OCI-LY7 (cell line): Measurements from ENCODE around the gene FBN1. TPM values are rescaled to one million over a fixed set of nuclear protein-coding genes. Genes with fewer than 3 reads are reported as not detected.

Source experiments
- BruUV-seq: library from RNA; stranded (reverse); fragments of 400-500 nt; replicated peaks from 2 replicates; lab custom pipeline; 2021; lab: Mats Ljungman, UMichigan
- CTCF ChIA-PET: fragments of 300-600 bp; sonication (Branson Sonifier 250); formaldehyde crosslinking; loops from one replicate; lab custom pipeline; 2022; ENCODE audit warnings: antibody characterized with exemption; ENCODE audit not compliant: unreplicated experiment; lab: Charles Lee
- POLR2A ChIA-PET: fragments of 300-600 bp; sonication (Branson Sonifier 250); formaldehyde crosslinking; loops from one replicate; lab custom pipeline; 2022; ENCODE audit warnings: antibody characterized with exemption; lab: Charles Lee
- DNase-seq: peaks from one replicate; pipeline ENCODE4 v3.0.0-alpha.2; 2015; ENCODE audit warnings: low spot score
- H2AFZ ChIP-seq: fragments of 200-600 bp; sonication (generic), shearing (Covaris generic); 2 replicates; pipeline ENCODE4 v1.6.1; 2014; ENCODE audit warnings: mild to moderate bottlenecking, antibody characterized with exemption, low read length, moderate library complexity
- H3K27ac ChIP-seq: fragments of 200-600 bp; sonication (generic); 2 replicates; pipeline ENCODE4 v1.5.1; 2014; ENCODE audit warnings: mixed run types, low read depth, mild to moderate bottlenecking, moderate library complexity, low read length, inconsistent platforms; ENCODE audit not compliant: poor library complexity, severe bottlenecking
- H3K36me3 ChIP-seq: fragments of 200-600 bp; sonication (generic); 2 replicates; pipeline ENCODE4 v1.6.1; 2014; ENCODE audit warnings: mild to moderate bottlenecking, antibody characterized with exemption, low read length, moderate library complexity, mixed read lengths; ENCODE audit not compliant: insufficient read depth
- H3K4me1 ChIP-seq: fragments of 200-600 bp; sonication (generic); 2 replicates; pipeline ENCODE4 v1.5.1; 2014; ENCODE audit warnings: mild to moderate bottlenecking, low read length; ENCODE audit not compliant: insufficient read depth, poor library complexity, severe bottlenecking
- H3K4me2 ChIP-seq: fragments of 200-600 bp; sonication (generic); 2 replicates; pipeline ENCODE4 v1.6.1; 2014; ENCODE audit warnings: mild to moderate bottlenecking, low read length
- H3K4me3 ChIP-seq: fragments of 200-600 bp; sonication (generic); 2 replicates; pipeline ENCODE4 v1.5.1; 2014; ENCODE audit warnings: mild to moderate bottlenecking, low read depth, low read length; ENCODE audit not compliant: poor library complexity, severe bottlenecking
- H3K79me2 ChIP-seq: fragments of 200-600 bp; sonication (generic); 2 replicates; pipeline ENCODE4 v1.6.1; 2016; ENCODE audit warnings: low read depth, mild to moderate bottlenecking, low read length, moderate library complexity, mixed read lengths; ENCODE audit not compliant: insufficient read depth
- H3K9me2 ChIP-seq: fragments of 200-600 bp; sonication (generic); 2 replicates; pipeline ENCODE4 v1.6.1; 2016; ENCODE audit warnings: mild to moderate bottlenecking, low read length, mixed read lengths; ENCODE audit not compliant: insufficient read depth
- H3K9me3 ChIP-seq: fragments of 200-600 bp; sonication (generic); 2 replicates; pipeline ENCODE4 v1.6.1; 2014; ENCODE audit warnings: mild to moderate bottlenecking, mixed run types, low read length, mixed read lengths
- H4K20me1 ChIP-seq: fragments of 200-600 bp; sonication (generic); 2 replicates; pipeline ENCODE4 v1.6.1; 2014; ENCODE audit warnings: mild to moderate bottlenecking, antibody characterized with exemption, low read length, moderate library complexity, mixed read lengths; ENCODE audit not compliant: insufficient read depth
- EZH2phosphoT487 ChIP-seq: fragments of 200-600 bp; sonication (generic); IDR thresholded peaks from 2 replicates; pipeline ENCODE4 v1.6.1; 2018; ENCODE audit warnings: low read depth, borderline replicate concordance, mild to moderate bottlenecking, mixed run types, antibody characterized with exemption, low read length, moderate library complexity, mixed read lengths
- intact Hi-C: fragments of 100-400 bp; cut with micrococcal nuclease; formaldehyde crosslinking; loops from one replicate; pipeline ENCODE4 v1.10.0; 2022; ENCODE audit not compliant: unreplicated experiment
- total RNA-seq, 2 experiments: library from RNA; depleted of rRNA in 1 of 2; stranded (reverse); fragments of >200 nt in 1 of 2; shearing (Covaris generic) in 1 of 2; gene quantifications; 2 replicates each; pipeline ENCODE4 v1.2.3, GENCODE V29; 2014 to 2022
- TF ChIP-seq, protein P1 (sequence below): fragments of 200-600 bp; sonication (generic); conservative IDR thresholded peaks from 2 replicates; pipeline ENCODE4 v1.5.1; 2014; ENCODE audit warnings: mild to moderate bottlenecking, antibody characterized with exemption, low read length, moderate library complexity, mixed read lengths

Gene FBN1
- total RNA-seq, 2 experiments from 2014 or later = 0.68 to 1.0 TPM

- H3K4me3 ChIP-seq = no peak overlapping the region
- no peaks in the 10 kb centered on the region for H3K4me1 ChIP-seq
- H3K4me2 ChIP-seq = no peak overlapping the region
- DNase-seq = no peak
- intact Hi-C loops = no loop called here
- no peaks in the 10 kb centered on the region for H3K79me2 ChIP-seq
- H3K27ac ChIP-seq = no peak overlapping the region
- no peaks in the 10 kb centered on the region for H3K36me3 ChIP-seq
- BruUV-seq = no TSS peak
- no peaks in the 10 kb centered on the region for H3K9me3 ChIP-seq
- no peaks in the 10 kb centered on the region for H4K20me1 ChIP-seq
- H2AFZ ChIP-seq = no peak overlapping the region
- TF ChIP-seq, protein P1, sequence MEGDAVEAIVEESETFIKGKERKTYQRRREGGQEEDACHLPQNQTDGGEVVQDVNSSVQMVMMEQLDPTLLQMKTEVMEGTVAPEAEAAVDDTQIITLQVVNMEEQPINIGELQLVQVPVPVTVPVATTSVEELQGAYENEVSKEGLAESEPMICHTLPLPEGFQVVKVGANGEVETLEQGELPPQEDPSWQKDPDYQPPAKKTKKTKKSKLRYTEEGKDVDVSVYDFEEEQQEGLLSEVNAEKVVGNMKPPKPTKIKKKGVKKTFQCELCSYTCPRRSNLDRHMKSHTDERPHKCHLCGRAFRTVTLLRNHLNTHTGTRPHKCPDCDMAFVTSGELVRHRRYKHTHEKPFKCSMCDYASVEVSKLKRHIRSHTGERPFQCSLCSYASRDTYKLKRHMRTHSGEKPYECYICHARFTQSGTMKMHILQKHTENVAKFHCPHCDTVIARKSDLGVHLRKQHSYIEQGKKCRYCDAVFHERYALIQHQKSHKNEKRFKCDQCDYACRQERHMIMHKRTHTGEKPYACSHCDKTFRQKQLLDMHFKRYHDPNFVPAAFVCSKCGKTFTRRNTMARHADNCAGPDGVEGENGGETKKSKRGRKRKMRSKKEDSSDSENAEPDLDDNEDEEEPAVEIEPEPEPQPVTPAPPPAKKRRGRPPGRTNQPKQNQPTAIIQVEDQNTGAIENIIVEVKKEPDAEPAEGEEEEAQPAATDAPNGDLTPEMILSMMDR = no peak
- TF ChIP-seq EZH2phosphoT487 = no peak
- ChIA-PET POLR2A (no interaction called here), CTCF (no interaction called here)
- no peaks in the 10 kb centered on the region for H3K9me2 ChIP-seq
These were observed 90.1 kb downstream of the FBN1 start for GRCh38 chr15:48555241-48555881.

GRCh38 chr15:48554112-48554511 lies 91.4 kb downstream of the FBN1 start:
- POLR2A ChIA-PET = no interaction called here
- Histone ChIP-seq H3K4me2 (no peak overlapping the region), H4K20me1 (no peaks in the 10 kb centered on the region), H3K79me2 (no peaks in the 10 kb centered on the region), H3K36me3 (no peaks in the 10 kb centered on the region), H3K4me1 (no peaks in the 10 kb centered on the region), H3K27ac (no peak overlapping the region), H3K9me3 (no peaks in the 10 kb centered on the region), H3K9me2 (no peaks in the 10 kb centered on the region), H2AFZ (no peak overlapping the region), H3K4me3 (no peak overlapping the region)
- no TSS peak for BruUV-seq
- CTCF ChIA-PET = no interaction called here
- DNase-seq = no peak
- intact Hi-C loops = no loop called here
- TF ChIP-seq, protein P1 = no peak
- no peak for TF ChIP-seq EZH2phosphoT487

- no peak overlapping the region for H3K4me2 ChIP-seq
- intact Hi-C loops = no loop called here
- H3K27ac ChIP-seq = no peak overlapping the region
- H4K20me1 ChIP-seq = no peaks in the 10 kb centered on the region
- H3K79me2 ChIP-seq = no peaks in the 10 kb centered on the region
- no peaks in the 10 kb centered on the region for H3K4me1 ChIP-seq
- no peaks in the 10 kb centered on the region for H3K9me2 ChIP-seq
- DNase-seq = no peak
- H3K36me3 ChIP-seq = no peaks in the 10 kb centered on the region
- no peak overlapping the region for H3K4me3 ChIP-seq
- ChIA-PET POLR2A (no interaction called here), CTCF (no interaction called here)
- TF ChIP-seq, protein P1 = no peak
- no peak for TF ChIP-seq EZH2phosphoT487
- H3K9me3 ChIP-seq = no peaks in the 10 kb centered on the region
- no TSS peak for BruUV-seq
- no peak overlapping the region for H2AFZ ChIP-seq
These were observed 92.0 kb downstream of the FBN1 start for GRCh38 chr15:48553559-48553958.
